Kidney (tissue), 14 donors: Measurements from ENCODE around the gene BSPRY. TPM values are rescaled to one million over a fixed set of nuclear protein-coding genes. Genes with fewer than 3 reads are reported as not detected.

ENCODE experiments used
- DNase-seq, 5 donors: peaks; one replicate each; pipeline ENCODE4 v3.0.0-alpha.2; 2013 to 2020
- FAIRE-seq: peaks from 2 replicates; lab custom pipeline; 2012; peaks lifted over from hg19 to GRCh38; lab: Jason Lieb, UNC
- H3K27ac ChIP-seq, 2 donors: one replicate each; pipeline ENCODE4 v1.7.0; 2013; ENCODE audit warnings: low read depth in 2 of 2, low read length in 2 of 2, inconsistent platforms in 1 of 2
- H3K27me3 ChIP-seq: one replicate; pipeline ENCODE4 v1.7.1; 2013; ENCODE audit warnings: low read length, inconsistent platforms; ENCODE audit not compliant: control insufficient read depth, insufficient read depth
- H3K36me3 ChIP-seq, 3 donors: one replicate each; pipeline versions ENCODE4 v1.7.0 to v1.7.1; 2013; ENCODE audit warnings: low read length in 3 of 3, control low read depth in 1 of 3, inconsistent platforms in 1 of 3; ENCODE audit not compliant: insufficient read depth in 3 of 3, control insufficient read depth in 2 of 3
- H3K4me1 ChIP-seq, 3 donors: one replicate each; pipeline versions ENCODE4 v1.7.0 to v1.7.1; 2013; ENCODE audit warnings: low read length in 3 of 3, inconsistent platforms in 1 of 3, low read depth in 1 of 3; ENCODE audit not compliant: control insufficient read depth in 2 of 3, insufficient read depth in 2 of 3
- H3K4me3 ChIP-seq, 3 donors: one replicate each; pipeline versions ENCODE4 v1.7.0 to v1.8.1; 2013; ENCODE audit warnings: low read length in 3 of 3, control low read depth in 1 of 3, inconsistent platforms in 1 of 3
- H3K9ac ChIP-seq, 3 donors: one replicate each; pipeline versions ENCODE4 v1.7.0 to v1.7.1; 2013; ENCODE audit warnings: low read length in 3 of 3, control low read depth in 1 of 3, inconsistent platforms in 1 of 3
- H3K9me3 ChIP-seq, 3 donors: one replicate each; pipeline versions ENCODE4 v1.7.0 to v1.7.1; 2013; ENCODE audit warnings: low read length in 3 of 3, control low read depth in 1 of 3, inconsistent platforms in 1 of 3; ENCODE audit not compliant: control insufficient read depth in 2 of 3, insufficient read depth in 1 of 3
- CTCF ChIP-seq: IDR thresholded peaks from 3 replicates; pipeline ENCODE4 v1.5.1; 2012; ENCODE audit warnings: mild to moderate bottlenecking, moderate library complexity, borderline replicate concordance; ENCODE audit not compliant: insufficient read depth; ENCODE audit errors: extremely low read depth
- intact Hi-C: fragments of 100-400 bp; cut with DNase I; formaldehyde crosslinking; loops from one replicate; pipeline ENCODE4 v1.11.1; 2022
- polyA plus RNA-seq: library from polyadenylated mRNA; stranded (reverse); fragments of 350-450 nt; fragmentation: Illumina TruSeq; extraction: RNeasy Lipid Tissue Mini Kit (QIAGEN cat#74804); gene quantifications from one replicate; pipeline ENCODE4 v1.2.3, GENCODE V29; 2014; ENCODE audit warnings: low read depth, low replicate concordance; ENCODE audit not compliant: insufficient read depth
- total RNA-seq: library from RNA; stranded (reverse); fragmentation: NEBNext Ultra II Directional; extraction: Animal tissue kit (Norgen Biotek cat#: 25700); gene quantifications from one replicate; pipeline ENCODE4 v1.2.1, GENCODE V29; 2021
- donor health status: control.
- donor health status: control.
- donor health status: control.
- donor health status: control.
- donor health status: control.
- donor health status: DM: yes; HTN: yes; CAD: no.
- donor health status: Normal renal cell carcinoma (clear cell type).

Gene BSPRY
- total and polyA plus RNA-seq, 2 donors from 2014 or later = 14.5 to 18.0 TPM

DNA sequence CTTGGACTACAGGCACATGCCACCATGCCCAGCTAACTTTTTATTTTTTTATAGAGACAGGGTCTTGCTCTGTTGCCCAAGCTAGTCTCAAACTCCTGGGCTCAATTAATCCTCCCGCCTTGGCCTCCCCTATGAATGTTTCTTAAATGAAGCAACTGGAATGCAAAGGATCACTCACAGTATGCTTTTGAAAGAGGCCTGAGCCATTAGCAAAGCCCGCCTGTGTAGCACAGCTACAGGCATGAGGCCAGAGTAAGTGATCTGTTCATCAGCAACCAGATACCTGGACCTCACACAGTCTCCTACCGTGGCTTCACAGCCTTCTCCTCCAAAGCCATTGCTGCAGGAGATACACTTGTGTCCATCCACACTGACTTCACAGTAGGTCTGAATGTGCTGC lies 29.3 kb upstream of the BSPRY start:
- DNase-seq (no peak), FAIRE-seq (no peak)
- Histone ChIP-seq H3K27me3 (no peaks in the 10 kb centered on the region), H3K4me1 (no peaks in the 10 kb centered on the region), H3K9ac (no peak overlapping the region), H3K36me3 (peaks cover 2 to 27% (median 3%) of the 10 kb centered on the region in 3 donors), H3K9me3 (no peaks in the 10 kb centered on the region), H3K27ac (no peak overlapping the region), H3K4me3 (no peak overlapping the region)
- intact Hi-C loops = no loop called here
- no peak for TF ChIP-seq CTCF

- H3K9me3 ChIP-seq = no peaks in the 10 kb centered on the region
- no peak overlapping the region for H3K9ac ChIP-seq
- no peak for DNase-seq
- no peak for FAIRE-seq
- TF ChIP-seq CTCF = no peak
- no peaks in the 10 kb centered on the region for H3K27me3 ChIP-seq
- intact Hi-C loops = no loop called here
- no peak overlapping the region for H3K27ac ChIP-seq
- H3K36me3 ChIP-seq = peaks cover 2 to 27% (median 3%) of the 10 kb centered on the region in 3 donors
- no peaks in the 10 kb centered on the region for H3K4me1 ChIP-seq
- H3K4me3 ChIP-seq = no peak overlapping the region
Observed at GRCh38 chr9:113322671-113323070, 26.7 kb upstream of the BSPRY start.

DNA sequence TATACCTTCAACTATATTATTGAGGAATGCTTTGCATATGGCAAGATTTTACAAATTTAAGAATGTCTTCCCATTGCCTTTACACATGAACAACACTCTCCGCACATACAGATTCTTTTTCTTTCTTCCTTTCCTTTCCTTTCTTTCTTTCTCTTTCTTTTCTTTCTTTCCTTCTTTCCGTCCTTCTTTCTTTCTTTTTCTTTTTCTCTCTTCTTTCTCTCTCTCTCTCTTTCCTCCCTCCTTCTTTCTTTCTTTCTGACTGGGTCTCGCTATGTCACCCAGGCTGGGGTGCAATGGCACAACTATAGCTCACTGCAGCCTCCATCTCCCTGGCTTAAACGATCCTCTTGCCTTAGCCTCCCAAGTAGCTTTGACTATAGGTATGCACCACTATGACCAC lies 23.1 kb upstream of the BSPRY start:
- Histone ChIP-seq H3K36me3 (peaks cover 0 to 3% (median 2%) of the 10 kb centered on the region in 3 donors), H3K27ac (no peak overlapping the region), H3K9me3 (no peaks in the 10 kb centered on the region), H3K4me1 (no peaks in the 10 kb centered on the region), H3K9ac (no peak overlapping the region), H3K27me3 (no peaks in the 10 kb centered on the region), H3K4me3 (no peak overlapping the region)
- no peak for DNase-seq
- no peak for FAIRE-seq
- TF ChIP-seq CTCF = no peak
- intact Hi-C loops = no loop called here
